Measurements from ENCODE around the gene TIMP4. TPM values are rescaled to one million over a fixed set of nuclear protein-coding genes. Genes with fewer than 3 reads are reported as not detected.

The TIMP4 gene
- total RNA-seq, 1 donor from 2014 or later = 0.75 TPM

- Mint-ChIP-seq H3K27me3 (ENCODE audit: low read depth) (no peaks in the 10 kb centered on the region), H3K27ac (ENCODE audit: unreplicated experiment) (no peak overlapping the region), H3K4me3 (no peak overlapping the region), H3K36me3 (ENCODE audit: low read depth) (no peaks in the 10 kb centered on the region), H3K4me1 (no peaks in the 10 kb centered on the region), H3K9me3 (no peaks in the 10 kb centered on the region)
- DNase-seq (ENCODE audit: low read depth, low spot score) = no peak
- no peak for TF ChIP-seq CTCF (conservative IDR thresholded peaks at IDR 0.05)
Observed at GRCh38 chr3:12196684-12197083, 38.0 kb upstream of the TIMP4 start.

- Mint-ChIP-seq H3K4me1 (no peaks in the 10 kb centered on the region), H3K9me3 (peaks cover 2% of the 10 kb centered on the region), H3K36me3 (ENCODE audit: low read depth) (no peaks in the 10 kb centered on the region), H3K4me3 (no peak overlapping the region), H3K27me3 (ENCODE audit: low read depth) (no peaks in the 10 kb centered on the region), H3K27ac (ENCODE audit: unreplicated experiment) (no peak overlapping the region)
- DNase-seq (ENCODE audit: low read depth, low spot score) = no peak
- no peak for TF ChIP-seq CTCF (conservative IDR thresholded peaks at IDR 0.05)
Observed at GRCh38 chr3:12195231-12195630, 36.5 kb upstream of the TIMP4 start.

GRCh38 chr3:12194669-12195161 is 36.0 kb upstream of the TIMP4 start:
- Mint-ChIP-seq H3K36me3 (ENCODE audit: low read depth) (no peaks in the 10 kb centered on the region), H3K27me3 (ENCODE audit: low read depth) (no peaks in the 10 kb centered on the region), H3K27ac (ENCODE audit: unreplicated experiment) (no peak overlapping the region), H3K9me3 (peaks cover 2% of the 10 kb centered on the region), H3K4me3 (no peak overlapping the region), H3K4me1 (no peaks in the 10 kb centered on the region)
- no peak for TF ChIP-seq CTCF (conservative IDR thresholded peaks at IDR 0.05)
- no peak for DNase-seq (ENCODE audit: low read depth, low spot score)

- Mint-ChIP-seq H3K27me3 (ENCODE audit: low read depth) (no peaks in the 10 kb centered on the region), H3K36me3 (ENCODE audit: low read depth) (no peaks in the 10 kb centered on the region), H3K4me3 (no peak overlapping the region), H3K4me1 (no peaks in the 10 kb centered on the region), H3K27ac (ENCODE audit: unreplicated experiment) (no peak overlapping the region), H3K9me3 (peaks cover 2% of the 10 kb centered on the region)
- DNase-seq (ENCODE audit: low read depth, low spot score) = no peak
- no peak for TF ChIP-seq CTCF (conservative IDR thresholded peaks at IDR 0.05)
Observed at GRCh38 chr3:12194209-12194608, 35.5 kb upstream of the TIMP4 start.

- Mint-ChIP-seq H3K27me3 (ENCODE audit: low read depth) (no peaks in the 10 kb centered on the region), H3K4me1 (no peaks in the 10 kb centered on the region), H3K27ac (ENCODE audit: unreplicated experiment) (no peak overlapping the region), H3K9me3 (peaks cover 2% of the 10 kb centered on the region), H3K4me3 (no peak overlapping the region), H3K36me3 (ENCODE audit: low read depth) (no peaks in the 10 kb centered on the region)
- TF ChIP-seq CTCF (conservative IDR thresholded peaks at IDR 0.05) = no peak
- DNase-seq (ENCODE audit: low read depth, low spot score) = no peak
Observed at GRCh38 chr3:12193485-12194165, 34.9 kb upstream of the TIMP4 start.
